ENCODE results near the gene TEPSIN. TPM values are rescaled to one million over a fixed set of nuclear protein-coding genes. Genes with fewer than 3 reads are reported as not detected.
A peak's percentile ranks its signal among the peaks of the same experiment; 100 is the strongest.

TEPSIN gene
- total RNA-seq, 6 donors from 2014 or later = 33.1 to 141 (median 49.7) TPM

DNA sequence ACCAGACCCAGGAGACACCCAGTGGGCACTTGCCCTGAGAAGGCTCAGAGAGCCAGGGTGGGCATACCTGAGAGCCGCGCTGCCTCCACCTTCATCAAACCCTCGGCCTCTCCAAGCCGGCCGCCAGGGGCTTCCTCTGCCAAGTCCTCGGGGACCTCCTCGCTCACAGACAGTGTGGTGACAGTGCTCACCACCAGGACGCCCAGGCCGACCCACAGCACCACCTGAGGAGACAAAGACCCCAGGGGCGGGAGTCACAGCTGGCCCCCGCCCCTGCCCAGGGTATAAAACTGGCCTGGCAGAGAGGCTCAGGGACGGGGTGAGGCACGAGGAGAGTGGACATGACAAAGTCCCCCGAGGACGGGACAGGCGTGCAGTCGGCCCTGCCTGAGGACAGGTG is 21.3 kb upstream of the TEPSIN start:
- H3K27me3 ChIP-seq = no peaks in the 10 kb centered on the region
- H3K27ac ChIP-seq = no peak overlapping the region
- WGBS, 2 donors = 95% methylated on average over 15 to 17 of the region's 17 CpGs
- DNase-seq = peak in 1 of 2 donors; percentile 53
- H3K4me1 ChIP-seq = peaks cover 5 to 15% (median 11%) of the 10 kb centered on the region in 4 donors
- no peaks in the 10 kb centered on the region for H3K9me3 ChIP-seq
- H3K36me3 ChIP-seq = peaks cover 32 to 84% (median 75%) of the 10 kb centered on the region in 4 donors
- no peak overlapping the region for H3K4me3 ChIP-seq
- no peak for ATAC-seq (ENCODE audit: low FRiP score in 2 of 2)
- TF ChIP-seq EP300 (IDR thresholded peaks at IDR 0.05) (no peak), POLR2A (IDR thresholded peaks at IDR 0.05) (no peak)

DNA sequence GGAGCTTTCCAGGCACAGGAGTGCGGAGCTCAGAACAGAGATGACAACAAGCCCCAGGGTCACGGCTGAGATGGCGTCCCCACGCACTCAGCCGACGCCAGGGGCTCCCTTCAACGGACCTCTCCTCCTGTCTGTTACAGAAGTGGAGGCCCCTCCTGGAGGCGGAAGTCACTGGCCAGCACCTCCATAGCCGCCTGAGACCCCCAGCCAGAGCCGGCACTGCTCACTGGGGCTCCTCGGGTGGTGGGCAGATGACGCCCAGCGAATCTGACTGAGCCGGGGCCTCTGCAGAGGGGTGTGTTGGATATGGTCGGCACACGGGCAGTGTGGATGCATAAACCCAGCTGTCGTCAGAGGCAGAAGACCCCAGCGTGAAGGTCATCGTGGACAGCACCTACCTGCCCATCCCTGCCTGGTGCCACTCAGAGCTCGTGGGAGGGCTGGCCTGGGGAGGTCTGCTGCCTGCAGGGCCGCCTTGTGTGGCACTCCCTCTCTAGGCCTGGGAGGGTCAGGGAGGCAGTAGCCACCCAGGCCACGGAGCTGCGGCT is 20.3 kb upstream of the TEPSIN start:
- Histone ChIP-seq H3K4me1 (peaks cover 12 to 24% (median 19%) of the 10 kb centered on the region in 4 donors), H3K36me3 (peaks cover 26 to 74% (median 64%) of the 10 kb centered on the region in 4 donors), H3K4me3 (no peak overlapping the region), H3K9me3 (no peaks in the 10 kb centered on the region), H3K27me3 (no peaks in the 10 kb centered on the region), H3K27ac (no peak overlapping the region)
- ATAC-seq (ENCODE audit: low FRiP score in 2 of 2) = no peak
- peak in 1 of 2 donors; percentile 54 for DNase-seq
- TF ChIP-seq, protein P1, sequence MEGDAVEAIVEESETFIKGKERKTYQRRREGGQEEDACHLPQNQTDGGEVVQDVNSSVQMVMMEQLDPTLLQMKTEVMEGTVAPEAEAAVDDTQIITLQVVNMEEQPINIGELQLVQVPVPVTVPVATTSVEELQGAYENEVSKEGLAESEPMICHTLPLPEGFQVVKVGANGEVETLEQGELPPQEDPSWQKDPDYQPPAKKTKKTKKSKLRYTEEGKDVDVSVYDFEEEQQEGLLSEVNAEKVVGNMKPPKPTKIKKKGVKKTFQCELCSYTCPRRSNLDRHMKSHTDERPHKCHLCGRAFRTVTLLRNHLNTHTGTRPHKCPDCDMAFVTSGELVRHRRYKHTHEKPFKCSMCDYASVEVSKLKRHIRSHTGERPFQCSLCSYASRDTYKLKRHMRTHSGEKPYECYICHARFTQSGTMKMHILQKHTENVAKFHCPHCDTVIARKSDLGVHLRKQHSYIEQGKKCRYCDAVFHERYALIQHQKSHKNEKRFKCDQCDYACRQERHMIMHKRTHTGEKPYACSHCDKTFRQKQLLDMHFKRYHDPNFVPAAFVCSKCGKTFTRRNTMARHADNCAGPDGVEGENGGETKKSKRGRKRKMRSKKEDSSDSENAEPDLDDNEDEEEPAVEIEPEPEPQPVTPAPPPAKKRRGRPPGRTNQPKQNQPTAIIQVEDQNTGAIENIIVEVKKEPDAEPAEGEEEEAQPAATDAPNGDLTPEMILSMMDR (IDR thresholded peaks at IDR 0.05) = no peak
- no peak for TF ChIP-seq EP300 (IDR thresholded peaks at IDR 0.05)
- no peak for TF ChIP-seq POLR2AphosphoS5 (IDR thresholded peaks at IDR 0.05)
- no peak for TF ChIP-seq POLR2A (IDR thresholded peaks at IDR 0.05)
- WGBS, 2 donors = 91 to 100% methylated on average over 2 to 22 of the region's 23 CpGs

DNA sequence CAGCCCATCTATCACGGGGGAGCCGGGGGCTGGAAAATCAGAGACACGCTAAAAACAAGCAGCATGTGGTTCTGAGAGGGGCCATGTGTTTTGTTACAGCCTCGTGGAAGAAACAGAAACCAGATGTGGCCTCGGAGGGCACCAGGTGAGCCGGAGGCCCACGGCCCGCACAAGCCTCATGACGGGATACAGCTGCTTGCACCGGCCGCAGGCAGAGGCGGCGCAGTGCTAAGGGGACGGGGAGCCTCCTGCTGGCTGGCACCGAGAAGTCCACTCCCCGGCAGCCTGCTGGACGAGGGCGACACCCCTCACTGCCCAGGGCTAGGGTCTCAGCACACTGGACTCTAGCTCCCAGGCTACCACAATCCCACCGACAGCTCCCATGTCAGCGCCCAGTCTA is 19.4 kb upstream of the TEPSIN start:
- no peak overlapping the region for H3K4me3 ChIP-seq
- peaks cover 12 to 24% (median 19%) of the 10 kb centered on the region in 4 donors for H3K4me1 ChIP-seq
- peak in 1 of 2 donors; percentile 74 for DNase-seq
- no peaks in the 10 kb centered on the region for H3K27me3 ChIP-seq
- TF ChIP-seq, protein P1 (IDR thresholded peaks at IDR 0.05) = no peak
- TF ChIP-seq POLR2AphosphoS5 (IDR thresholded peaks at IDR 0.05) (no peak), POLR2A (IDR thresholded peaks at IDR 0.05) (no peak), EP300 (IDR thresholded peaks at IDR 0.05) (no peak)
- H3K36me3 ChIP-seq = peaks cover 19 to 65% (median 56%) of the 10 kb centered on the region in 4 donors
- no peaks in the 10 kb centered on the region for H3K9me3 ChIP-seq
- ATAC-seq (ENCODE audit: low FRiP score in 2 of 2) = no peak
- 79 to 100% methylated on average over 3 to 13 of the region's 20 CpGs for WGBS, 2 donors
- H3K27ac ChIP-seq = no peak overlapping the region

DNA sequence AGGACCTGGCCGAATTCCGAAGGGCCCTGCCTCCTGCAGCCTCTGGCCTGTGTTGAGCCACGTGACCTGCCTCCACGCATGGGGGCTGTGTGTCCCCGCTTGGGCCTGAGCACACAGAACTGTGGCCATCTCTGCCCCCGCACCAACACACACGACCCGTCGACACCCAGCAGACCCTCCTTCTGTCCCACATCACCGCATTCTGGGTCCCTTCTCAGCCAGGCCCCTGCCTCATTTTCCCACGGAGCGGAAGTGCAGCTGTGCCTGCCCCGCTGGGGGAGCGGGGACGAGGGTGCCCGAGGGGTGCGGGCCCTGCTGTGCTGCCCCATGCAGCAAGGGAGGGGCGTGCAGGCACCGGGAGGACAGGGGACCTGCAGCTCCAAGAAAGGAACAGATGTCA is 18.7 kb upstream of the TEPSIN start:
- Histone ChIP-seq H3K36me3 (peaks cover 19 to 61% (median 54%) of the 10 kb centered on the region in 4 donors), H3K4me3 (no peak overlapping the region), H3K4me1 (peaks cover 12 to 24% (median 19%) of the 10 kb centered on the region in 4 donors), H3K27ac (no peak overlapping the region), H3K9me3 (no peaks in the 10 kb centered on the region), H3K27me3 (no peaks in the 10 kb centered on the region)
- no peak for ATAC-seq (ENCODE audit: low FRiP score in 2 of 2)
- peak in 1 of 2 donors; percentile 65 for DNase-seq
- 94 to 97% methylated on average over 13 to 19 of the region's 19 CpGs for WGBS, 2 donors
- TF ChIP-seq POLR2AphosphoS5 (IDR thresholded peaks at IDR 0.05) (no peak), POLR2A (IDR thresholded peaks at IDR 0.05) (no peak), EP300 (IDR thresholded peaks at IDR 0.05) (no peak)
- TF ChIP-seq, protein P1 (IDR thresholded peaks at IDR 0.05) = no peak

DNA sequence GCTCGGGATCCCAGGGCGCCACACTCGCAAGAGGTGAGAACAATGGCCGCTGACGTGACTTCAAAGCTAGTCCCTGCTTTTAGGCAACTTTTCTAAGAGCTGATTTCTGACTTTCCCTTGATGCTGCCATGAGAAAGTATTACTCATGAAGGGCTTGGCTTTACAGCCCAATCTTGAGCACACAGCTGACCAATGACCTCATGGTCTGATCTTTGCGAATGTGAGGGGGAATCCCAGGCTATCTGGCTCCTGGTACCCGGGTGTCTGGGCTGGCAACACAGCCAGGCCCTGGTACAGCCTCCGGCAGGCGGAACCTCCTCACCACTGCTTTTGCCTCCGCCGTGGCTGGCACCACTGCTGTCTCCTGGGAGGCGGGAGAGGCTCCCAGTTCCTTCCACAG is 17.8 kb upstream of the TEPSIN start:
- Histone ChIP-seq H3K4me1 (peaks cover 12 to 24% (median 19%) of the 10 kb centered on the region in 4 donors), H3K36me3 (peaks cover 27 to 61% (median 54%) of the 10 kb centered on the region in 4 donors), H3K9me3 (no peaks in the 10 kb centered on the region), H3K27ac (peak overlapping the region in 1 of 4 donors; percentile 77), H3K4me3 (no peak overlapping the region), H3K27me3 (no peaks in the 10 kb centered on the region)
- WGBS, 2 donors = 84 to 86% methylated on average over 11 to 12 of the region's 12 CpGs
- ATAC-seq (ENCODE audit: low FRiP score in 2 of 2) = peak in 1 of 2 donors; percentile 67
- no peak for TF ChIP-seq POLR2A (IDR thresholded peaks at IDR 0.05)
- TF ChIP-seq, protein P1 (IDR thresholded peaks at IDR 0.05) = no peak
- no peak for TF ChIP-seq EP300 (IDR thresholded peaks at IDR 0.05)
- TF ChIP-seq POLR2AphosphoS5 (IDR thresholded peaks at IDR 0.05) = no peak
- peak in 1 of 2 donors; percentile 56 for DNase-seq

Measured in upper lobe of left lung (tissue), 6 donors.